AG10803 (cell line): ENCODE measurements around the gene DLX6.

Source experiments
- DNase-seq: peaks from one replicate; pipeline ENCODE4 v3.0.0; 2010; ENCODE audit warnings: low read depth
- H3K4me3 ChIP-seq: 2 replicates; pipeline ENCODE4 v1.5.1; 2011; ENCODE audit warnings: mild to moderate bottlenecking, low read length, control low read depth
- CTCF ChIP-seq: conservative IDR thresholded peaks from 2 replicates; pipeline ENCODE4 v1.5.1; 2011; ENCODE audit warnings: mild to moderate bottlenecking, low read length, control low read depth, inconsistent platforms

Gene DLX6

DNA sequence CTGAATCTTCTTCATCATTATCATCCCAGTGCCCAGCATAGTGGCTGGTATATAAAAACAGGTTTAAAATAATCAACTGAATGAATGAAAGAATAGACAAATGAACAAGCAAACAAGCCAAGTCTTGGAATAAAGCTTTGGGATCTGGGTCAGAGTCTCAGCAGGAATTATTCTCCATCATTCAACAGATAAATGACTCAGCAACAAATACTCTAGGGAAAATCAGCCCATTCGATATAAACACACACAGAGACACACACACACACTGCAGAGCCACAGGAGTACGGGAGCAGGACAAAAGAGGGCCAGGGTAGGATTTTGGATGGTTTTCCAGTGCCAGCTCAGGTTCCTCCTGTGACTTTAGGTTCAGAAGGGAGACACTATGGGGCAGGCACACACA lies 29.2 kb upstream of the DLX6 start:
- DNase-seq, result no peak
- TF ChIP-seq CTCF, result no peak
- no peak overlapping the region for H3K4me3 ChIP-seq

DNA sequence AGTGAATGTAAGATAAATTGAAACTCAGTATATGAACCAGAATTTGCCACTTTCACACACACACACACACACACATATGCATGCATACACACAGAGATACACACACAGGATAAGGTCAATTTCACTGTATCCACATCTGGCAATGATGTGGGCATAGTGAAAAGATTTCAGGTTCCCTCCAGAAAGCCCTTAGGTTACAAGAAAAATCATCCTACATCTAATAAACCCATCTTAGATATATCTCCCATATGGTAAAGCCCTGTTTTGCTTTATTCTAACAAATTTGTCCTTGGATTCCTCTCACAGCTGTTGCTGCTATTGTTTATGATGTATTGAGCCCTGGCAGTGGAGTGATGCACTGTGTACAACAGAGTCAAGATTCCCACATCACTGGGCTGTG lies 27.9 kb upstream of the DLX6 start:
- H3K4me3 ChIP-seq, result no peak overlapping the region
- DNase-seq, result no peak
- TF ChIP-seq CTCF, result no peak

GRCh38 chr7:96979551-96980276 lies 25.6 kb upstream of the DLX6 start:
- TF ChIP-seq CTCF, result no peak
- H3K4me3 ChIP-seq, result no peak overlapping the region
- no peak for DNase-seq

DNA sequence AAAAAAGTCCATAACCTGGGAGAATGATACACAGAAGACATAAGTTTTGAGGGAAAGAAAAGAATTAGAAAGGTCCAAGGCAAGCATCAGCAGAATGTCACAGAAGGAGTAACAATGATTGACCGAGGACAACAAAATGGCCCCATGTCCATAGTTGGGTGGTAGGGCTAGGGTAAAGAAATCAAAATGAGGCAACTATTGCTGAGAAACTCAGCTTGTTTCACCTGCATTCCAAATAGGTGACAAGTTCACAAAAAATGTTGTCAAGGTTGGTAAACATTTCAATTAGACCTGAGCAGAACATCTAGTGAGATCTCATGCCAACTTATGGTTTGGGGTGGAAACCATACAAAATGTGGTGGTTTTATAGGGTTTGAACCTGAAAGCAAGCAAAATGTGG lies 22.8 kb upstream of the DLX6 start:
- no peak overlapping the region for H3K4me3 ChIP-seq
- no peak for TF ChIP-seq CTCF
- no peak for DNase-seq

DNA sequence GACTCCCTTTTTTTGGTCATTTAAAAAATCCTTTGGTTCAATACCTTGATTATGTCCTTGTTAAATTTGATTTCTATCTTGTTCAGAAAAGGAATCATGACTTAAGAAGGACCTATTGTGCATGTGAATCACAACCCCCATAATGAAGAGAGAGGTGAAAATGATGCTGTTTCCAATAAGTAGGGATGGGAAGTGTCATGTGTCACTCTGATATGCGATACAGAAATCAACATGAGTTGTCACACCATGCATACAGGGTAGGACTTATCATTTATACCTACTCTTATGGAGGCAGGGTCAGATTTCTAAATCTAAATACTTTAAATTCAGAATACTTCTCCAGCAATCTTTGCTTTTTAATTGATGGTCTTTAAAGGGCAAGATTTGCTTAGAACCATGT lies 19.4 kb upstream of the DLX6 start:
- TF ChIP-seq CTCF, result no peak
- no peak overlapping the region for H3K4me3 ChIP-seq
- no peak for DNase-seq

GRCh38 chr7:96986901-96987300 lies 18.5 kb upstream of the DLX6 start:
- no peak for TF ChIP-seq CTCF
- H3K4me3 ChIP-seq, result no peak overlapping the region
- no peak for DNase-seq

GRCh38 chr7:96987719-96988118 lies 17.6 kb upstream of the DLX6 start:
- no peak for DNase-seq
- no peak overlapping the region for H3K4me3 ChIP-seq
- no peak for TF ChIP-seq CTCF
